Stimulated activated CD8-positive, alpha-beta memory T cell treated with anti-CD3 and anti-CD28 coated beads, Interleukin-7, amount 100 ng/mL, for 24 hours (primary cell): ENCODE measurements around the gene KCNAB1.
A peak's percentile ranks its signal among the peaks of the same experiment; 100 is the strongest.

Experiments
- DNase-seq: peaks from one replicate; pipeline ENCODE4 v3.0.0-alpha.2; 2020; ENCODE audit warnings: low read depth

The KCNAB1 gene

GRCh38 chr3:156455839-156456238 is 335.5 kb downstream of the KCNAB1 start:
- DNase-seq = no peak

- DNase-seq = no peak
Measured at GRCh38 chr3:156456771-156457224, 336.4 kb downstream of the KCNAB1 start.

- DNase-seq = no peak
Measured at GRCh38 chr3:156459434-156459833, 339.1 kb downstream of the KCNAB1 start.

- no peak for DNase-seq
Measured at GRCh38 chr3:156460206-156460611, 339.8 kb downstream of the KCNAB1 start.

- DNase-seq = no peak
Measured at GRCh38 chr3:156461889-156462288, 341.5 kb downstream of the KCNAB1 start.

- no peak for DNase-seq
Measured at GRCh38 chr3:156463123-156463522, 342.7 kb downstream of the KCNAB1 start.

GRCh38 chr3:156465194-156465593 is 344.8 kb downstream of the KCNAB1 start:
- no peak for DNase-seq

- no peak for DNase-seq
Measured at GRCh38 chr3:156469456-156469855, 349.1 kb downstream of the KCNAB1 start.

GRCh38 chr3:156471431-156471830 is 351.1 kb downstream of the KCNAB1 start:
- DNase-seq = no peak

GRCh38 chr3:156472150-156472549 is 351.8 kb downstream of the KCNAB1 start:
- no peak for DNase-seq

- no peak for DNase-seq
Measured at GRCh38 chr3:156472684-156473083, 352.3 kb downstream of the KCNAB1 start.

GRCh38 chr3:156473341-156473740 is 353.0 kb downstream of the KCNAB1 start:
- DNase-seq = no peak

GRCh38 chr3:156474560-156475389 is 354.4 kb downstream of the KCNAB1 start:
- no peak for DNase-seq

GRCh38 chr3:156477323-156477722 is 356.9 kb downstream of the KCNAB1 start:
- DNase-seq = no peak

- no peak for DNase-seq
Measured at GRCh38 chr3:156478891-156479290, 358.5 kb downstream of the KCNAB1 start.

GRCh38 chr3:156479604-156480003 is 359.2 kb downstream of the KCNAB1 start:
- no peak for DNase-seq

GRCh38 chr3:156480949-156481348 is 360.6 kb downstream of the KCNAB1 start:
- DNase-seq = no peak

- no peak for DNase-seq
Measured at GRCh38 chr3:156483002-156483401, 362.6 kb downstream of the KCNAB1 start.

- no peak for DNase-seq
Measured at GRCh38 chr3:156483426-156483825, 363.0 kb downstream of the KCNAB1 start.

- peak; percentile 19 for DNase-seq
Measured at GRCh38 chr3:156483961-156484787, 363.8 kb downstream of the KCNAB1 start.

- no peak for DNase-seq
Measured at GRCh38 chr3:156488767-156489166, 368.4 kb downstream of the KCNAB1 start.

- no peak for DNase-seq
Measured at GRCh38 chr3:156489462-156489911, 369.1 kb downstream of the KCNAB1 start.

GRCh38 chr3:156491192-156491591 is 370.8 kb downstream of the KCNAB1 start:
- DNase-seq = no peak
